Psoas muscle (tissue), 8 donors: Measurements from ENCODE around the gene TDRD7. TPM values are rescaled to one million over a fixed set of nuclear protein-coding genes. Genes with fewer than 3 reads are reported as not detected.
A peak's percentile ranks its signal among the peaks of the same experiment; 100 is the strongest.
"Not testable (repeated sequence)": the region's sequence is repeated elsewhere in the genome, so short reads cannot be mapped to it uniquely, and the experiment has no call there.

Experiments used
- ATAC-seq, 4 donors: fragments of 200-7000 bp; cut with Tn5 transposase; one replicate each; pipeline ENCODE4 v1.9.1; 2020; ENCODE audit warnings: moderate library complexity in 3 of 4, mild to moderate bottlenecking in 2 of 4
- DNase-seq, 2 donors: peaks; one replicate each; pipeline ENCODE4 v3.0.0-alpha.2; 2020
- H3K27ac ChIP-seq: fragments of 200-600 bp; one replicate; pipeline ENCODE4 v1.8.0; 2022
- H3K27me3 ChIP-seq, 3 donors: fragments of 200-600 bp in 1 of 3; one replicate each; pipeline versions ENCODE4 v1.6.1 to v1.8.0; 2013 to 2022; ENCODE audit warnings: low read length in 2 of 3, mild to moderate bottlenecking in 2 of 3, moderate library complexity in 1 of 3; ENCODE audit not compliant: insufficient read depth in 3 of 3
- H3K36me3 ChIP-seq, 2 donors: fragments of 200-600 bp in 1 of 2; one replicate each; pipeline versions ENCODE4 v1.6.1 to v1.8.0; 2013 to 2022; ENCODE audit warnings: low read depth in 1 of 2, mild to moderate bottlenecking in 1 of 2, moderate library complexity in 1 of 2; ENCODE audit not compliant: insufficient read depth in 1 of 2
- H3K4me1 ChIP-seq: fragments of 200-600 bp; one replicate; pipeline ENCODE4 v1.8.0; 2022
- H3K4me3 ChIP-seq: fragments of 200-600 bp; one replicate; pipeline ENCODE4 v1.8.0; 2022; ENCODE audit warnings: mild to moderate bottlenecking
- H3K9me3 ChIP-seq: fragments of 200-600 bp; one replicate; pipeline ENCODE4 v1.8.0; 2022
- CTCF ChIP-seq: fragments of 200-600 bp; IDR thresholded peaks from one replicate; pipeline ENCODE4 v1.8.0; 2022; ENCODE audit warnings: antibody characterized with exemption
- WGBS, 3 donors: extraction: QIAGEN DNeasy Blood & Tissue Kit; methylation state at CpG; one replicate each; pipeline versions ENCODE4 v1.1.6 to v1.1.7; 2013; 5-methylcytosine and 5-hydroxymethylcytosine counted together
- intact Hi-C, 2 donors: fragments of 100-400 bp; cut with DNase I; formaldehyde crosslinking; loops; one replicate each; pipeline versions ENCODE4 v1.11.0 to v1.14.2; 2022
- polyA plus RNA-seq, 3 donors: library from polyadenylated mRNA; stranded (reverse); fragments of 200-250 nt; gene quantifications; one replicate each; pipeline ENCODE4 v1.2.3, GENCODE V29; 2013
- total RNA-seq, 4 donors: library from RNA; stranded (reverse); fragmentation: NEBNext Ultra II Directional in 2 of 4; extraction: Animal tissue kit (Norgen Biotek cat#: 25700) in 2 of 4; gene quantifications; one replicate each; pipeline versions ENCODE4 v1.2.1 to v1.2.4, GENCODE V29; 2021 to 2023
- donor health status: healthy with polysubstance abuse.
- donor health status: DM: no; HTN: no; CAD: no; lungs with moderate emphysema.
- donor health status: Bipolar disorder and iron deficiency.
- donor health status: healthy.
- donor health status: DM: yes; HTN: yes; CAD: no.
- donor health status: DM: no; HTN: no; CAD: no.
- donor health status: DM: no; HTN: no; CAD: no.
- donor health status: DM: yes; HTN: yes; CAD: no.

Gene TDRD7
- total and polyA plus RNA-seq, 7 donors, result 2.3 to 9.9 (median 4.9) TPM

- Histone ChIP-seq H3K4me3 (no peak overlapping the region), H3K27ac (no peak overlapping the region), H3K27me3 (no peaks in the 10 kb centered on the region), H3K9me3 (no peaks in the 10 kb centered on the region), H3K36me3 (no peaks in the 10 kb centered on the region), H3K4me1 (no peaks in the 10 kb centered on the region)
- DNase-seq (no peak), ATAC-seq (peak in 3 of 4 donors; percentile 51 to 64 (median 59))
- WGBS, 3 donors, result 44 to 76% (median 61%) methylated on average over 2 of the region's 2 CpGs
- TF ChIP-seq CTCF, result peak; percentile 34
- intact Hi-C loops, result no loop called here
These were observed 75.2 kb downstream of the TDRD7 start for GRCh38 chr9:97487107-97487506.

GRCh38 chr9:97487861-97488260 lies 76.0 kb downstream of the TDRD7 start:
- no peak for ATAC-seq
- 92 to 97% (median 94%) methylated on average over 1 of the region's 1 CpG for WGBS, 3 donors
- Histone ChIP-seq H3K27me3 (no peaks in the 10 kb centered on the region), H3K36me3 (no peaks in the 10 kb centered on the region), H3K4me3 (no peak overlapping the region), H3K27ac (no peak overlapping the region), H3K9me3 (no peaks in the 10 kb centered on the region), H3K4me1 (no peaks in the 10 kb centered on the region)
- TF ChIP-seq CTCF, result no peak
- intact Hi-C loops, result no loop called here
- no peak for DNase-seq

- no peaks in the 10 kb centered on the region for H3K9me3 ChIP-seq
- H3K27ac ChIP-seq, result no peak overlapping the region
- no peaks in the 10 kb centered on the region for H3K27me3 ChIP-seq
- DNase-seq (no peak), ATAC-seq (no peak)
- WGBS, 3 donors, result 94 to 100% (median 97%) methylated on average over 1 of the region's 1 CpG
- TF ChIP-seq CTCF, result no peak
- intact Hi-C loops, result no loop called here
- H3K36me3 ChIP-seq, result peaks cover 0 to 5% of the 10 kb centered on the region in 2 donors
- H3K4me3 ChIP-seq, result no peak overlapping the region
- H3K4me1 ChIP-seq, result no peaks in the 10 kb centered on the region
These were observed 79.5 kb downstream of the TDRD7 start for GRCh38 chr9:97491216-97491999.

- 95 to 97% (median 95%) methylated on average over 19 to 36 of the region's 36 CpGs for WGBS, 3 donors
- H3K36me3 ChIP-seq, H3K4me1 ChIP-seq, H3K4me3 ChIP-seq, intact Hi-C loops, H3K27ac ChIP-seq, DNase-seq, ATAC-seq, H3K9me3 ChIP-seq, H3K27me3 ChIP-seq: not testable (repeated sequence)
These were observed 85.9 kb downstream of the TDRD7 start for GRCh38 chr9:97497558-97498375.

GRCh38 chr9:97498846-97499245 lies 87.0 kb downstream of the TDRD7 start:
- intact Hi-C loops, H3K4me3 ChIP-seq, H3K27ac ChIP-seq, H3K9me3 ChIP-seq, H3K27me3 ChIP-seq, ATAC-seq, DNase-seq, H3K36me3 ChIP-seq: not testable (repeated sequence)
- H3K4me1 ChIP-seq, result peaks cover 11% of the 10 kb centered on the region
- WGBS, 3 donors, result 80 to 90% (median 80%) methylated on average over 5 of the region's 5 CpGs
